Measurements from ENCODE around the gene SOWAHA. TPM values are rescaled to one million over a fixed set of nuclear protein-coding genes. Genes with fewer than 3 reads are reported as not detected.

Gene SOWAHA
- total RNA-seq, 2 donors from 2014 or later: 0.13 TPM; not detected in 1

DNA sequence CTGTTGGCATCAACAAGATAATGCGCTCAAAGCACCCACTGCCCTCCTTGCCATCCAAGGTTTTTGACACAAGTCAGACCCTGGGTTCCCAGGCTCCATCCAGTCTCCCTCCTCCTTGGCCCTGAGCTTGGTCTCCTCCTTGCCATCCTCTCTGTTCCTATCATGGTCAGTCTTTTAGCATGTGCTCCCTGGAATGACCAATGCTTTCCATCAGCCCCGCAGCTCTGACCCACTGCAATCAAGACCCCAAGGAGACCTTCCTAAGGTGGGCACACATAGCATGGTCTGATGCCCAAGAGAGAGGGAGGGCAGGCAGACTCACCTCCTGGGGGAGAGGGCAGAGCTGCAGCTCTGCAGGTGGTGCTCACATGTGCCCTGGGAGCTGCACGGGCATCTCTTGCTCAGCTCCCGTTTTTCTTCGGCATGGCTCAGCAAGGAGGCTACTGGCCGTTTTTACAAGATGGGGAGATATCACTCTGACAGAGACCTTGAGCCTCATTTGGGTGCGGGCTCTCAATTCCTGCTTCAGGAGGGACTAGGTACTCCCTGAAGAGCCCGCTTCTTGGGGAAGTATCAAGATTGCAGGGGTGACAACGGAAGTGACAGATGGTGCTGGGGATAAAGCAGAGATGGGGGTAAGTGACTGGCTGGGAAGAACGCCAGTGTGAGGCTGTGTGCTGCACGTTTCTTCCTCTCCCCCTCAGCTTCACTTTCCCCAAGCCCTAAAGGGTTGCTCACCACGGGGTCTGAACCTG is 39.3 kb upstream of the SOWAHA start:
- Mint-ChIP-seq H3K36me3 (ENCODE audit: low read depth) (no peaks in the 10 kb centered on the region), H3K27ac (no peak overlapping the region), H3K4me1 (peaks cover 9% of the 10 kb centered on the region), H3K9me3 (no peaks in the 10 kb centered on the region), H3K27me3 (ENCODE audit: insufficient read depth) (peaks cover 28% of the 10 kb centered on the region), H3K4me3 (no peak overlapping the region)
- no peak for DNase-seq
- H3K27ac ChIP-seq (ENCODE audit: low read depth, low read length): no peak overlapping the region
- 91 to 93% methylated on average over 11 to 12 of the region's 12 CpGs for WGBS, 2 experiments (ENCODE audit: insufficient coverage in 1 of 2, insufficient read length in 1 of 2)
- no peak overlapping the region for H3K4me3 ChIP-seq (ENCODE audit: low read length)
- TF ChIP-seq, protein P1, sequence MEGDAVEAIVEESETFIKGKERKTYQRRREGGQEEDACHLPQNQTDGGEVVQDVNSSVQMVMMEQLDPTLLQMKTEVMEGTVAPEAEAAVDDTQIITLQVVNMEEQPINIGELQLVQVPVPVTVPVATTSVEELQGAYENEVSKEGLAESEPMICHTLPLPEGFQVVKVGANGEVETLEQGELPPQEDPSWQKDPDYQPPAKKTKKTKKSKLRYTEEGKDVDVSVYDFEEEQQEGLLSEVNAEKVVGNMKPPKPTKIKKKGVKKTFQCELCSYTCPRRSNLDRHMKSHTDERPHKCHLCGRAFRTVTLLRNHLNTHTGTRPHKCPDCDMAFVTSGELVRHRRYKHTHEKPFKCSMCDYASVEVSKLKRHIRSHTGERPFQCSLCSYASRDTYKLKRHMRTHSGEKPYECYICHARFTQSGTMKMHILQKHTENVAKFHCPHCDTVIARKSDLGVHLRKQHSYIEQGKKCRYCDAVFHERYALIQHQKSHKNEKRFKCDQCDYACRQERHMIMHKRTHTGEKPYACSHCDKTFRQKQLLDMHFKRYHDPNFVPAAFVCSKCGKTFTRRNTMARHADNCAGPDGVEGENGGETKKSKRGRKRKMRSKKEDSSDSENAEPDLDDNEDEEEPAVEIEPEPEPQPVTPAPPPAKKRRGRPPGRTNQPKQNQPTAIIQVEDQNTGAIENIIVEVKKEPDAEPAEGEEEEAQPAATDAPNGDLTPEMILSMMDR (conservative IDR thresholded peaks at IDR 0.05): no peak
- H3K27me3 ChIP-seq (ENCODE audit: control insufficient read depth, insufficient read depth, low read length, poor library complexity, severe bottlenecking): peaks cover 20% of the 10 kb centered on the region
- H3K36me3 ChIP-seq (ENCODE audit: control insufficient read depth, insufficient read depth, low read length): no peaks in the 10 kb centered on the region
- H3K4me1 ChIP-seq (ENCODE audit: control insufficient read depth, insufficient read depth, low read length): peaks cover 6% of the 10 kb centered on the region
- H3K9ac ChIP-seq (ENCODE audit: extremely low read depth, low read length, poor library complexity, severe bottlenecking): no peak overlapping the region
- H3K9me3 ChIP-seq (ENCODE audit: control insufficient read depth, low read length): no peaks in the 10 kb centered on the region

DNA sequence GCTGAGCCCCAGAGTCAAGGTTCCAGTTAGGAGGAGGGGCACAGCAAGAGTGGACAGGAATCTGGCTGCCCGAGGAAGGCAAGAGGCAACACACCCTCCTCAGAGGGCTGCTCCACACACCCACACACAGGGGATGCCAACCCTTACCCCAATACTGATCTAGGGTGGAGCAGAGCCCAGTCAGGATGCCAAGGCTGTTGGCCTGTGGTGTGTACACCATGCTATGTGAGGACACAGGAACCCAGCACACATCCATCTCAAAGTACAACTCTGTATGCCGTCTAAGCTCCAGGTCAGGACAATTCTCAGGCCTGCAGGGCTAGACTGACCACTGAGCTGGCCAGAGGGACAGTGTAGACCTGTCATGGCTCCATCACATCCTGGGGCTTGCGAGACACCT is 38.7 kb upstream of the SOWAHA start:
- H3K9ac ChIP-seq (ENCODE audit: extremely low read depth, low read length, poor library complexity, severe bottlenecking): no peak overlapping the region
- H3K4me3 Mint-ChIP-seq: no peak overlapping the region
- peaks cover 26% of the 10 kb centered on the region for H3K27me3 ChIP-seq (ENCODE audit: control insufficient read depth, insufficient read depth, low read length, poor library complexity, severe bottlenecking)
- WGBS, 2 experiments (ENCODE audit: insufficient coverage in 1 of 2, insufficient read length in 1 of 2): 87 to 100% methylated on average over 2 to 3 of the region's 3 CpGs
- no peak overlapping the region for H3K4me3 ChIP-seq (ENCODE audit: low read length)
- H3K36me3 ChIP-seq (ENCODE audit: control insufficient read depth, insufficient read depth, low read length): no peaks in the 10 kb centered on the region
- no peaks in the 10 kb centered on the region for H3K9me3 Mint-ChIP-seq
- no peak overlapping the region for H3K27ac Mint-ChIP-seq
- no peak overlapping the region for H3K27ac ChIP-seq (ENCODE audit: low read depth, low read length)
- peaks cover 9% of the 10 kb centered on the region for H3K4me1 Mint-ChIP-seq
- no peaks in the 10 kb centered on the region for H3K9me3 ChIP-seq (ENCODE audit: control insufficient read depth, low read length)
- H3K27me3 Mint-ChIP-seq (ENCODE audit: insufficient read depth): peaks cover 34% of the 10 kb centered on the region
- H3K4me1 ChIP-seq (ENCODE audit: control insufficient read depth, insufficient read depth, low read length): peaks cover 6% of the 10 kb centered on the region
- H3K36me3 Mint-ChIP-seq (ENCODE audit: low read depth): no peaks in the 10 kb centered on the region
- DNase-seq: no peak
- TF ChIP-seq, protein P1 (conservative IDR thresholded peaks at IDR 0.05): no peak

DNA sequence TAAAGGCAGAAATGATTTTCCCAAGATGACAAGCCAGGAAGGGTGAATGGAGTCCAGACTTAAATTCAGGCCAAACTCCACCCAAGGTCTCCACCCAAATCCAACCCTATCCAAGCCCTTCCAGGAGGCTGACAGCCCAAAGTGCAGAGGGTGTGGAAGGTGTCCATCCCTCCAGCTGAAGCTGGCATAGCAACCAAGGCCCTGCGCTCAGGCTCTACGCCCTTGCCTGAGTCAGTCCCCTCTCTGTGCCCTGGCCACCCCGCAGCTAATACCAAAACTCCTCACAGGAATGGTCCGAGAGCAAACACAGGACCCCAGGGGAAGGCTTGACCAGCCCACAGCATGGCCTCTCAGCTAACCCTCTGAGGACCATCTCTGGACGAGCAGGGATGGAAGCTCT is 38.2 kb upstream of the SOWAHA start:
- TF ChIP-seq, protein P1 (conservative IDR thresholded peaks at IDR 0.05): no peak
- H3K9me3 ChIP-seq (ENCODE audit: control insufficient read depth, low read length): no peaks in the 10 kb centered on the region
- Mint-ChIP-seq H3K4me3 (no peak overlapping the region), H3K9me3 (no peaks in the 10 kb centered on the region), H3K36me3 (ENCODE audit: low read depth) (no peaks in the 10 kb centered on the region), H3K4me1 (peaks cover 9% of the 10 kb centered on the region), H3K27me3 (ENCODE audit: insufficient read depth) (peaks cover 37% of the 10 kb centered on the region), H3K27ac (no peak overlapping the region)
- DNase-seq: no peak
- H3K36me3 ChIP-seq (ENCODE audit: control insufficient read depth, insufficient read depth, low read length): no peaks in the 10 kb centered on the region
- H3K4me1 ChIP-seq (ENCODE audit: control insufficient read depth, insufficient read depth, low read length): peaks cover 6% of the 10 kb centered on the region
- no peak overlapping the region for H3K27ac ChIP-seq (ENCODE audit: low read depth, low read length)
- H3K27me3 ChIP-seq (ENCODE audit: control insufficient read depth, insufficient read depth, low read length, poor library complexity, severe bottlenecking): peaks cover 31% of the 10 kb centered on the region
- no peak overlapping the region for H3K9ac ChIP-seq (ENCODE audit: extremely low read depth, low read length, poor library complexity, severe bottlenecking)
- H3K4me3 ChIP-seq (ENCODE audit: low read length): no peak overlapping the region
- 92 to 100% methylated on average over 3 to 5 of the region's 5 CpGs for WGBS, 2 experiments (ENCODE audit: insufficient coverage in 1 of 2, insufficient read length in 1 of 2)
